Smooth muscle cell (in vitro differentiated cells): ENCODE results near the gene MEF2C. TPM values are rescaled to one million over a fixed set of nuclear protein-coding genes. Genes with fewer than 3 reads are reported as not detected.

Experiments used
- DNase-seq: peaks from one replicate; lab custom pipeline; 2025; ENCODE audit not compliant: unreplicated experiment; lab: John Stamatoyannopoulos, UW
- H2AFZ ChIP-seq: fragments of 200-600 bp; sonication (generic); 2 replicates; pipeline ENCODE4 v1.6.0; 2016; ENCODE audit warnings: antibody characterized with exemption, low read depth, mild to moderate bottlenecking
- H3F3A ChIP-seq: fragments of 200-600 bp; sonication (generic); 2 replicates; pipeline ENCODE4 v1.6.0; 2017; ENCODE audit warnings: antibody characterized with exemption, low read depth
- H3K27ac ChIP-seq: fragments of 200-600 bp; sonication (generic); 2 replicates; pipeline ENCODE4 v1.5.1; 2016; ENCODE audit warnings: low read depth, mild to moderate bottlenecking
- H3K27me3 ChIP-seq: fragments of 200-600 bp; sonication (generic); 2 replicates; pipeline ENCODE4 v1.6.1; 2016; ENCODE audit warnings: low read depth, mild to moderate bottlenecking
- H3K36me3 ChIP-seq: fragments of 200-600 bp; sonication (generic); 2 replicates; pipeline ENCODE4 v1.5.1; 2016; ENCODE audit warnings: low read depth
- H3K4me1 ChIP-seq: fragments of 200-600 bp; sonication (generic); 2 replicates; pipeline ENCODE4 v1.5.1; 2016; ENCODE audit warnings: low read depth
- H3K4me2 ChIP-seq: fragments of 200-600 bp; sonication (generic); 2 replicates; pipeline ENCODE4 v1.6.0; 2016; ENCODE audit warnings: mild to moderate bottlenecking
- H3K4me3 ChIP-seq: fragments of 200-600 bp; sonication (generic); 2 replicates; pipeline ENCODE4 v1.5.1; 2016; ENCODE audit warnings: mild to moderate bottlenecking
- H3K79me2 ChIP-seq: fragments of 200-600 bp; sonication (generic); 2 replicates; pipeline ENCODE4 v1.6.0; 2016; ENCODE audit warnings: low read depth, mild to moderate bottlenecking
- H3K9ac ChIP-seq: fragments of 200-600 bp; sonication (generic); 2 replicates; pipeline ENCODE4 v1.6.0; 2016; ENCODE audit warnings: low read depth
- H3K9me3 ChIP-seq: fragments of 200-600 bp; sonication (generic); replicated peaks from 2 replicates; pipeline ENCODE4 v1.5.1; 2016; ENCODE audit warnings: low read depth
- H4K20me1 ChIP-seq: fragments of 200-600 bp; sonication (generic); 2 replicates; pipeline ENCODE4 v1.6.0; 2016; ENCODE audit warnings: low read depth
- WGBS: methylation state at CpG from one replicate; pipeline ENCODE4 v1.1.7; 2016; ENCODE audit warnings: low lambda C conversion rate; 5-methylcytosine and 5-hydroxymethylcytosine counted together
- polyA plus RNA-seq: library from polyadenylated mRNA; unstranded; fragments of >200 nt; fragmentation: Nextera tagmentation; extraction: Ambion mirVana; gene quantifications from 2 replicates; pipeline ENCODE4 v1.2.1, GENCODE V29; 2016
- total RNA-seq: library from RNA; depleted of rRNA; stranded (reverse); fragments of >200 nt; gene quantifications from 2 replicates; pipeline ENCODE4 v1.2.3, GENCODE V29; 2014
- TF ChIP-seq, protein P1 (sequence below): fragments of 200-600 bp; sonication (generic); IDR thresholded peaks from 2 replicates; pipeline ENCODE4 v1.5.1; 2017; ENCODE audit warnings: borderline replicate concordance, mild to moderate bottlenecking, antibody characterized with exemption; ENCODE audit not compliant: insufficient read depth, poor library complexity, severe bottlenecking

The MEF2C gene
- total and polyA plus RNA-seq, 2 experiments from 2014 or later, result 11.4 to 14.0 TPM

DNA sequence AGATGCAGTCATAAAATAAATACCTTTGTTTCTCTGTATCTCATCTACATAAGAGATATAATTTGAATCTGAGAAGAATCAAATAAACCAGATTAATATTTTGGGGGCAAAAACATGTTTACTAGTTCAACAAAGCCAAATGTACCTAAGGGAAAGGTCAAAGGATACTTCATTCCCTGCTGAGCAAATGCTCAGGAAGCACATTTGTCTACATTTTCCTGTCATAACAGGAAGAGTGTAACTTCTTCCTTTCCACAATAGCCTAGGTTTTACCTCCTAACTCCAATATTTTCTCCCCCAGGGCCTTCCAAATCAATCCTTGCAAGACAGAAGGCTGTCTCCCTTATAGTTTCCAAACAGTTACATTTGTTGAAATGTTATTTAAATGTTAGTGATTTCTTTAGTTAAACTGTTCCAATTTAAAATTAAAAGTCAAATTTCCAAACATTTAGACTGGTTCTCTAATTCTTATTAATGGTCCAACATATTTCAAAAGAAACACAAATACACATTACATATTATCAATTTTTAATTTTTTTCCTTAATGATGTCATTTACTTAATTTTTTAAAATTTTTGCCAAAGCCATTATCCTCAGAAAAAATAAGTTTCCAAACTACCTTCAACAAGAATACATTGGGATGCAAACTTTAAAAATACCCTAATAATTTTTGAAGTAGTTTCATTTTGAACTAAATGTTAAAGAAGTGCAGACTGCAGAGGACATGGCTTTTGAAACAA, 67.8 kb downstream of the MEF2C start:
- no peak for DNase-seq
- H3K9me3 ChIP-seq, result no peaks in the 10 kb centered on the region
- H2AFZ ChIP-seq, result no peak overlapping the region
- H3K27me3 ChIP-seq, result no peaks in the 10 kb centered on the region
- TF ChIP-seq, protein P1, sequence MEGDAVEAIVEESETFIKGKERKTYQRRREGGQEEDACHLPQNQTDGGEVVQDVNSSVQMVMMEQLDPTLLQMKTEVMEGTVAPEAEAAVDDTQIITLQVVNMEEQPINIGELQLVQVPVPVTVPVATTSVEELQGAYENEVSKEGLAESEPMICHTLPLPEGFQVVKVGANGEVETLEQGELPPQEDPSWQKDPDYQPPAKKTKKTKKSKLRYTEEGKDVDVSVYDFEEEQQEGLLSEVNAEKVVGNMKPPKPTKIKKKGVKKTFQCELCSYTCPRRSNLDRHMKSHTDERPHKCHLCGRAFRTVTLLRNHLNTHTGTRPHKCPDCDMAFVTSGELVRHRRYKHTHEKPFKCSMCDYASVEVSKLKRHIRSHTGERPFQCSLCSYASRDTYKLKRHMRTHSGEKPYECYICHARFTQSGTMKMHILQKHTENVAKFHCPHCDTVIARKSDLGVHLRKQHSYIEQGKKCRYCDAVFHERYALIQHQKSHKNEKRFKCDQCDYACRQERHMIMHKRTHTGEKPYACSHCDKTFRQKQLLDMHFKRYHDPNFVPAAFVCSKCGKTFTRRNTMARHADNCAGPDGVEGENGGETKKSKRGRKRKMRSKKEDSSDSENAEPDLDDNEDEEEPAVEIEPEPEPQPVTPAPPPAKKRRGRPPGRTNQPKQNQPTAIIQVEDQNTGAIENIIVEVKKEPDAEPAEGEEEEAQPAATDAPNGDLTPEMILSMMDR, result no peak
- H3K79me2 ChIP-seq, result no peaks in the 10 kb centered on the region
- no peaks in the 10 kb centered on the region for H3F3A ChIP-seq
- H3K4me1 ChIP-seq, result peaks cover 5% of the 10 kb centered on the region
- no peaks in the 10 kb centered on the region for H4K20me1 ChIP-seq
- H3K4me3 ChIP-seq, result no peak overlapping the region
- no peak overlapping the region for H3K4me2 ChIP-seq
- H3K27ac ChIP-seq, result no peak overlapping the region
- H3K36me3 ChIP-seq, result no peaks in the 10 kb centered on the region
- H3K9ac ChIP-seq, result no peak overlapping the region

DNA sequence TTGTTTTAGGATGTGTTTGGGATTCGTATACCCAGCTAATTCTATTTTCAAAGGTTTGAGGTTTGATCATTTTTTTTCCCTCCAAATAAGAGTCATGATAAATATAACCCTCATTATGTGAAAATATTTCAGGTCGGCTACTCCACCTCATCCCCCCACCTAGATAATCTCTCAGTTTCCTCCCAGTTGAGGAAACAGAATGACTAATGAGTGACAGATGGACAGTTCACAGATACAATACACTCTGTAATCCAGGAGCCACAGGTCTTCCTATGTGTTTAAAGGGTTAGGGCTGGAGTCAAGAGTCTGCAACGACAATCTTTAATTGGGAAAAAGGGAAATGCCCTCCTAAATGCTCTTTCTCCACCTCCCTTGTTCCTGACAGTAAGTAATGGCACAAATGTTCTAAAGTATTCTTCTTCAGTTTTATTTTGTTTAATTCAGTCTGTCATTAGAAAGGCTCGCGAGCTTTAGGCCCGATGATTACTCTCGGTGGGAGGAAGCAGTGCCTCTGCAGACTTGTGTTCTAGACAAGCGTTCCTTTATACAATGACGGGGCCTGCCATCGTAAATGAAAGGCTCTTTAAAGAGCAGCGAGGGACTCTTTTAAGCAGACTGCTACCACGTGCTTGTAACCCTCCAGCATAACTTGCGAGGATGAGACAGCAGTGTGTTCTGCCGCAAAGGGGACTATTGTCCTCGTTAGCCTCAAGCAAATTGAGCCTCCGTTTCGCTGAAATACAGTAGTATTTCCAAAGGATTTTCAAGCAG, 69.0 kb downstream of the MEF2C start:
- H3K27ac ChIP-seq, result no peak overlapping the region
- peaks cover 5% of the 10 kb centered on the region for H3K4me1 ChIP-seq
- H3K27me3 ChIP-seq, result no peaks in the 10 kb centered on the region
- H3F3A ChIP-seq, result no peaks in the 10 kb centered on the region
- no peaks in the 10 kb centered on the region for H3K9me3 ChIP-seq
- H3K9ac ChIP-seq, result no peak overlapping the region
- no peaks in the 10 kb centered on the region for H4K20me1 ChIP-seq
- H3K79me2 ChIP-seq, result no peaks in the 10 kb centered on the region
- H3K36me3 ChIP-seq, result no peaks in the 10 kb centered on the region
- WGBS, result 70% methylated on average over 17 of the region's 17 CpGs
- no peak overlapping the region for H2AFZ ChIP-seq
- H3K4me3 ChIP-seq, result no peak overlapping the region
- TF ChIP-seq, protein P1, result no peak
- no peak overlapping the region for H3K4me2 ChIP-seq
- no peak for DNase-seq

DNA sequence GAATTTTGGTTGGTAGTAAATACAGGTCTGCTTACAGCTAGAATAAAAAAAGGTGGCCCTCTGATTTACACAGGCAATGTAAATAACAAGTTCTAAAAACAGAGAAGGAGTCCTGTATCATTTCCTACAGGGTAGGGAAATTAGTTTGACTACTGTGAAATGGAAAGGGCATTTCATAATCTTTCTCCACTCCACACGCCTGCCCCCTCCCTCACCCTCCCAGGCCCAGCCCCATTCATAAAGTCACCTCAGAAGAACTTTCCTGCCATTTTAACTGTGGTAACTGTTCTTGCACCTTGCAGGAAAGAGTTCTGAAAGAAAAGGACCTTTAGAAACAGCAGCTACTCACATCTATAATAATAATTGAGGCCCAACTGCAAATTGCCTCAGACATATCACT, 69.7 kb downstream of the MEF2C start:
- 82% methylated on average over 1 of the region's 1 CpG for WGBS
- TF ChIP-seq, protein P1, result no peak

More for the DNA sequence above, 69.7 kb downstream of the MEF2C start:
- Histone ChIP-seq H3K27ac (no peak overlapping the region), H3K4me1 (peaks cover 5% of the 10 kb centered on the region), H3K27me3 (no peaks in the 10 kb centered on the region), H3K9me3 (no peaks in the 10 kb centered on the region), H3F3A (no peaks in the 10 kb centered on the region), H3K9ac (no peak overlapping the region), H2AFZ (no peak overlapping the region), H4K20me1 (no peaks in the 10 kb centered on the region), H3K4me3 (no peak overlapping the region), H3K79me2 (no peaks in the 10 kb centered on the region), H3K4me2 (no peak overlapping the region), H3K36me3 (no peaks in the 10 kb centered on the region)
- DNase-seq, result no peak
